CD1c-positive myeloid dendritic cell (primary cell): Measurements from ENCODE around the gene SPNS2.

Experiments used
- DNase-seq: peaks from one replicate; pipeline ENCODE4 v3.0.0-alpha.2; 2016; ENCODE audit errors: extremely low spot score

The SPNS2 gene

DNA sequence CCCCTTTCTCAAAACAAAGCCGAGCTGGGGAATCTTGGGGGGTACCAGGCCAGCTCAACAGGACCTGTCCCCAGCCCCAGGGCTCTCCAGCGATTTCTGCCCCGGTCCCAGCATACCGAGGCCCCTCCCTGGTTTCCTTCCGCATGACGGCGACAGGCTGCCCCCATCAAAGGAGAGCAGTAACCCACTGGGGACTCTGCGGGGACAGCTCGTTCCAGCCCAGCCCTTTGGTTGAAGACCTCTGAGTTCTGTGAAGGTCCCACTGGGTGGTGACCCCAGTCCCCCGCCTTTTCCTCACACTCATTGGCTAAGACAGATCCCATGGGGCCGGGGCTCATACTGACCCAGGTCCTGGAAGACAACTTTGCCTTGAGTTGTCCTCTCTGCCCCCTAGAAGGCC lies 89.7 kb downstream of the SPNS2 start:
- no peak for DNase-seq
